GM18951 (cell line): ENCODE measurements around the gene CLIP1.

Source experiments
- POLR2A ChIP-seq: IDR thresholded peaks from 4 replicates; pipeline ENCODE4 v1.6.1; 2011; ENCODE audit warnings: mild to moderate bottlenecking; ENCODE audit not compliant: insufficient read length, insufficient read depth; ENCODE audit errors: extremely low read depth
- in situ Hi-C: fragments of 300-500 bp; cut with MboI; formaldehyde crosslinking; loops from one replicate; pipeline ENCODE4 v1.12.0; 2022; ENCODE audit warnings: low sequenced_read_pairs, mixed read lengths, inconsistent platforms; ENCODE audit not compliant: unreplicated experiment

CLIP1 gene

DNA sequence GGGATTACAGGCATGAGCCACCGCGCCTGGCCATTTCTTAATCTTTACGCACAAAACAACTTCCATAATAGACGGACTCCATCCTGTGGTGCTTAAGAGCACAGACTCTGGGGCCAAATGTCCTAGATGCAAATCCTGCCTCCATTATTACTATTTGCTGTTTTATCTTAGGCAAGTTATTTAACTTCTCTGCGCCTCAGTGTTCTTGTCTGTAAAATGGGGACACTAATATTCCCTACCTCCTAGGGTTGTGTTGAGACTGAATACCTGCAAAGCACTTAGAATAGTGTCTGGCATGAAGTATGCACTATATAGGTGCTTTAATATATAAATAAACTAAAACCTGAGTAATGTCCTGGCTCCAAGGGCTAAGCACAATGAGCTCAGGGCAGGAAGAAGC is 76.4 kb downstream of the CLIP1 start:
- TF ChIP-seq POLR2A = no peak
- in situ Hi-C loops = no loop called here

DNA sequence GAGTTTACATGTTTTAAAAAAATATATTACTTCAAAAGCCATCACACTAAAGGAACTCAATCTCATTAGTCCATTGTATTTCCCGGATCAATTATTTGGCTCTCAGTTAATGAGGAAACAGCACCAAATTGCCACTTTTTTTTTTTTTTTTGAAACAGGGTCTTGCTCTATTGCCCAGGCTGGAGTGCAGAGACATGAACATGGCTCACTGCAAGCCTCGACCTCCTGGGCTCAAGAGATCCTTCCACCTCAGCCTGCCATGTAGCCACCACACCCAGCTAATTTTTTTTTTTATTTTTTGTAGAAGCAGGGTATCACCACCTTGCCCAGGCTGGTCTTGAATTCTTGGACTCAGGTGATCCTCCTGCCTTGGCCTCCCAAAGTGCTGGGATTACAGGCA is 77.4 kb downstream of the CLIP1 start:
- in situ Hi-C loops = no loop called here
- no peak for TF ChIP-seq POLR2A

DNA sequence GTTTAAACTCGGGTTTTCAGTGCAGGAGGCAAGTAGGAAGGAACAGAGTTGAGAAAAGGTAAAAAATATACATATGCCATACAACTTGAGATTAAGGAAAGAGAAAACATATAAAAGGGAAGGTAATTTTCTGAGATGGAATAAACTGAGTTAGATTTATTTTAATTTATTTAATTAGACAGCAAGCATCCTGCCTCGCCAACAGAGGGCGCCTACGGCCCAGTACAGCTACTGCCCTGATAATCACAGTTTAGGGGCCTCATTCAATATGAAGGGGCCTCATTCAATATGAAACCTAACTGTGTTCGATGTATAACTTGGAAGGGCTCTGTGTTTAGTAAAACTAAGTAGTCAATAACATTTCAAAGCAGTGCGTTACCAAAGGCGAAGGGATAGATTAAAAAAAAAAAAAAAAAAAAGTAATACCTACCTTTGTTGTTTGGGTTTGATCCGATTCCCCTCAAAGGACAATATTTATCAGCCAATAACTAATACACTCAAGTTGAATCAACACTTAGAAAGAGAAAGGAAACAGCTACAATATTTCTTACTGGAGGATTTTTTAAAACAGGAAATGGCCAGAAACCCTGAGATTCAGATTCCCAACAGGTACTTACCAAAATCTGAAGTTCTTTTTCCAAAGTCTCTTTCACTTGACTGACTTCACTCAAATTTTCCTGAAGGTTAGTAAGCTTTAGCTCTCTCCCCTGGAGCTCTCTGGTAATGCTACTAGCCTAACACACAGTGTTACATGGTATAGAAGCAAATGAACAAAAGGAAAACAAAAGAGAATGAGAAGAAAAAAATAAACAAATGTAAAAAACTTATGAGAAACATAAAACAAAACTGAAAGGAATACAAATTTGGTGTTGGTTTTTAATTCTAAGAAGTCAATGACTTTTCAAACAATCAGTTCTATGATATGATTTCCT is 86.2 kb downstream of the CLIP1 start:
- in situ Hi-C loops = no loop called here
- no peak for TF ChIP-seq POLR2A

DNA sequence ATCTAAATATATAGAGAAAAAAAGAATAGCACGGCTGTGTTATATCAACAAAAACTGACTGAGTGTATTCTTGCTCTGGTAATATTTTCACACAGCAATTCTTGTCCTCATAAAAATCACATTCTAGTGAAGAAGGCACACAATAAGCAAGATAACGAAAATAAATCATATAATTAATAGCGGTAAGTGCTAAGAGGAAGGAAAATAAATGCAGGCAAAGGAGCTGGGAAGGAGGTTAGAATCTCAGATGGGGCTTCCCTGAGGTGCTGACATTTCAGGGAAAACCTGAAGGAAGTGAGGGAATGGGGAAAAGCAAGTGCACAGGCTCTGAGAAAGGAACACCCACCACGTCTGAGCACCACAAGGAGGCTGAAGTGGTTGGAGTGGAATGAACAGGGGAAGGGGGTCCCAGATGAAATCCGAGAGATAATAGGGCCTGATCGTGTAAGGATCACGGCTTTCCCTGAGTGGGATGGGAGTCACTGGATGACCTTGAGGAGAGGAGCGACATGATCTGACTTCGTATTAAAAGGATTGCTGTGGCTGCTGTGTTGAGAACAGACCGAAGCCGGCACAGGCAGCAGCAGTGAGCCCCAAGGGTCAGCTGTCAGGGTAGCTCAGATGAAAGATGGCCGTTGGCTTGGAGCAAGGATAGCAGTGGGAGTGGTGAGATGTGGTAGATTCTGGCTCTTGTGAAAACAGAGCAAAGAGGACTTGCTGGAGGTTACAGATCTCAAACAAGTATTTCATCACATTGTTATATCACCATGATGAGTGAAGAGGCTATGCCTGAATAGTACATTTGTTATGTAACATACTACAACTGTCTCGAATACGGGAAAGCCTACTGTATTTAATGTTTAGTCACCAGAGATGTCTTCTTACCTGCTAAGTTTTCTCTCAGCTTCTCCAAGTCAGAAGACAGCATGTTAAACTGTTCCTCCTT is 89.1 kb downstream of the CLIP1 start:
- in situ Hi-C loops = no loop called here
- no peak for TF ChIP-seq POLR2A

DNA sequence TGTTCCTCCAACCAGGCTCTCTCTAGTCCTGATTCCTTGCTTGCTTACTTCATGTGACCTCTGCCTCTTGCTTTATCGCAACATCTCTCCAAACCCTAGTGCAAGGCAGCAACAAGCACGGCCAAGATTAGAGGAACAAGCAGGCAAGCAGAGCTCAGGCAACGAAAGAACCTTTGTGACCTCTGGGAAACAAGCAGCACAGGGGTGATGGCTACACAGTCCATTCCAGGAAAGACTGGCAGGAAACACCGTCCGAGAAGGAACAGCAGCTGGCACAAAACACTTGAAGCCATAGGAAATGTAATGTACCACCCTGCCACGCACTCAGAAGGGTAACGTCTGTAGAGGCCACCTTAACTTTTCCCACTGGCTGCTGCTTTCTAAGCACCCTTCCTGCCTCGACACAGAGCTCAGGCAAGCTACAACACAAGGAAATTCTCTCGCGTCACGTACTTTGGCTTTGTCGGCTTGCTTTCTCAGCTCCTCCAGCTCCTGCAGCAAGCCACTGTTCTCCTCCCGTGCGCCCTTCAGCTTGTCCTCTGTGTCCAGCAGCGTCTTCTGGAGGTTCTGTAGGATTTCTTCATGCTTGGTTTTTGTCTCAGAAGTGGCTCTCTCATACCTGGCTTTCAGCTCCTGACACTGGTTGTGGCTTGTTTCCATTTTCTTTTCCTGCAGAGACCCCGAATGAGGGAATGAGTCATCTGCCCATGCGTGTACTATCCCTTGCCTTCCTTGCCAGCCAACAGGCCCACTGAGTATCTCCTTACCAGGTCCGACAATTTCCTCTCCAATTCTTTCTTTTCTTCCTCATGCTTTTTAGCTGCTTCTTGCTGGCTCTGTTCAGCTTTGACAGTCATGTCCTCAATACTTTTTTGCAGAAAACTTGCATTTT is 94.7 kb downstream of the CLIP1 start:
- in situ Hi-C loops = no loop called here
- TF ChIP-seq POLR2A = no peak

DNA sequence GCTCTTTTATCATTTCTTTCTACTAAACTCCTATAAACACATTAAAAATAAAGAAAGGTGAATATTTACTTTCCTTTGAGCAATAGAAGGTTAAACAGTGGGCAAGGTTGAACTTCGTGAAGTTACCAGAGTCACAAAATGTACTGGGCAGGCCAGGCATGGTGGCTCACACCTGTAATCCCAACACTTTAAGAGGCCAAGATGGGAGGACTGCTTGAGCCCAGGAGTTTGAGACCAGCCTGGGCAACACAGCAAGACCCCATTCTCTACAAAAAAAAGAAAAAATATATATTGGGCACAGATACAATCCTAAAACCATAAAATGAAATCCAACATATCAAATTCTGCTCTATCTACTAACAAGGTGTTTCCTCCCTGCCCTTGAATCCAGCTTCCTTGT is 95.5 kb downstream of the CLIP1 start:
- no peak for TF ChIP-seq POLR2A
- in situ Hi-C loops = no loop called here

DNA sequence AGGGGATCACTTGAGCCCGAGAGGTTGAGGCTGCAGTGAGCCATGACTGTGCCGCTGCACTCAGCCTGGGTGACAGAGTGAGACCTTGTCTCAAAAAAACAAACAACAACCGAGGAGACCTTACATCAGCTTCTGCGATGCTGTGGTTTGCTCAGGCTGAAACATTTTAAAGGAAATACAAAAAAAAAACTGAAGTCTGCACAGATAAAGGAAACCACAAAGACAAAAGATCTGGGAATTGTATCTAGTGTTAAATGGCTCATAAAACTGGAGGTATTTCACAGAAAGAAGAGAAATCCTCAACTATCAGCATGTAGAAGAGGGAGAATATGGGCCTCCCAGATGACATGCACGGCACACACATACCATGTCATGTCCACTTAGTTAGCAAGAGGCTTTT is 95.9 kb downstream of the CLIP1 start:
- in situ Hi-C loops = no loop called here
- TF ChIP-seq POLR2A = no peak

DNA sequence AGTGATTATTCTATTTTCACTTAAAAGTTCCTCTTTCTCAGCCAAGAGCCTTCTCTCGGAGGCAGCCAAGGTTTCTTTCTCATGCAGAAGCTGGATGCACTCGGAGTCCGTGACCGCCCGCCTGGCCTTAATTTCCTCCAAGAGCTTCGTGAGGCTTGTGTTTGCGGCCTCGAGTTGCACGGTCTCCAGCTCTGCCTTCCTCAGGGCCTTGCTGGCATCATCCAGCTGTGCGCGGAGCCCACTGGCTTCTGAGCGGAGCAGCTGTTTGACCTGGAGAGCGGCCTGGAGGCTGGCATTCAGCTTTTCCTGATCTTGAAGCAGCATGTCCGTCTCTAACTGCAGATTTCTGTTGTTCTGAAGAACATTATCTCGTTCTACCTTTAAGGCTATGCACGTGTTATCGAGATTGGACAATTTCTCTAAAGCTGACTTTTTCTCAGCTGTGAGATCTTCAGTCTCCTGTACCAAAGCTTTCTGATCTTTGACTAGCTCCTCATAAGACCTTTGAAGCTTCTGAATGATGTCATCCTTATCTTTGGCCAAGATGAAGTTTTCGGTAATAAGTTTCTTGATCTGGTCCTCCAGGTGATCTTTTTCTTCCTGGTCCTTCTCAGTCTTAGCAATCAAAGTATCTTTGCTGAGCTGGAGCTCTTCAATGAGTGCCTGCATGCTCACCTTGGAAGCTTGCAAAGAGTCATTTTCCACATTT is 99.0 kb downstream of the CLIP1 start:
- TF ChIP-seq POLR2A = no peak
- in situ Hi-C loops = no loop called here

DNA sequence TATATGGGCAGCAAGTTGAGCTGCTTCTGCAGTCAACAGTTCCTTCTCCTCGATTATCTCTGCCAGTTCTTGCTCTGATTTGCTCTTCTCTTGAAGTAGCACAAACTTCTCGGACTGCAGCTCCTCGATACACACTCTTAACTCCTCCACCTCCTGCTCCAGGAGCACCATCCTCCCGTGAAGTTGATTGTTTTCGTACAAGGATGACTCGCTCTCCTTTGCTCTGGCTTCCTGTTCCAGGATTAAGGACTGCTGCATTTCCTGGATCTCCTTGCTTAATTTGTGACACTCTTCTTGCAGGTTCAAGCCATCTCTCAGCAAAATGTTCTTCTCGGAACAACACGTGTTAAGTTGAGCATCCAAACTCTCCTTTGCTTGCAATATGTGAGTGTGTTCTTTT is 100.0 kb downstream of the CLIP1 start:
- TF ChIP-seq POLR2A = no peak
- in situ Hi-C loops = no loop called here

DNA sequence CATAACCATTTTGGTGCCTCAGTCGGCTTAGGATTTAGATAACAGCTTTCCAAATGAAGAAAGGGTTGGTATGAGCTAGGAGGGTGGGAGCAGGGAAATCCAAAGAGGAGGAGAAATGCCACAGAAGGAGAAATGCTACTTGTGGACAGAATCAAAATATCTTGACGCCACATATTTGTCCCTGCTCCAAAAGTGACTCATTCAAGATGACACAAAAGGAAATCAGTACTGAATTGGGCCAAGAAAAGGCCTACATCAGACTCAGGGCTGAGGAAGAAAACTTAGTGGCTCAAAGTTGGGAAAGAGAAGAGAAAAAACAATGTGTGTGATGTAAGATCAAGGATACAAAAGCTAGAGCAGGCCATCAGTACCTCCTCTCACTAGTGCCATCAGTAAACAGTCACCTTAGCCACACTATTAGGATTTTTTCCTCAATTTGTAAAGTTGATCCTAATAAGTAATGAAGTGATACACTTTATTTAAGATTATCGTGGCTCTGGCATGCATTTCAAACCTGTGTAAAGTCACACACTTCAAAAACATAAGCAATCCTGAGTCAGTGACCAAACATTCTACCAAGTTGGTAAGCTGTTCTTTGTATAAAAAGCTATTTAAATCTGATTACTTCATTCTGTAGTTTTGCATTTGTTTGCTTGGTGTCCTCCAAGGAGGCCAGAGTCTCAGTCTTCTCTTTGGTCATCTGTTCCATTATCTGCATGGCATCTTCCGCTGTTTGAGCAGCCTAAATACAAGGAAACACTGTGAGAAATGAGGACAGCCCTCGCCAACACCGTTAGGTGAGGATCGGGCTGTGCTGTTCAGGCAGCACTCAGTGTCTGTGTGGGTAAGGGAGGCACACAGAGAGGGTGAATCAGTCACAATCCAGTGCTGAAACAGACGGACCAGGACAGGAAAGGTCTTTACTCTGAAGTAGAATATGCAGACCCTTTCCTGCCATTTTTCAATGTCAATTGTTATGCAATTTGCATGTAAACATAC is 103.6 kb downstream of the CLIP1 start:
- TF ChIP-seq POLR2A = no peak
- in situ Hi-C loops = no loop called here

DNA sequence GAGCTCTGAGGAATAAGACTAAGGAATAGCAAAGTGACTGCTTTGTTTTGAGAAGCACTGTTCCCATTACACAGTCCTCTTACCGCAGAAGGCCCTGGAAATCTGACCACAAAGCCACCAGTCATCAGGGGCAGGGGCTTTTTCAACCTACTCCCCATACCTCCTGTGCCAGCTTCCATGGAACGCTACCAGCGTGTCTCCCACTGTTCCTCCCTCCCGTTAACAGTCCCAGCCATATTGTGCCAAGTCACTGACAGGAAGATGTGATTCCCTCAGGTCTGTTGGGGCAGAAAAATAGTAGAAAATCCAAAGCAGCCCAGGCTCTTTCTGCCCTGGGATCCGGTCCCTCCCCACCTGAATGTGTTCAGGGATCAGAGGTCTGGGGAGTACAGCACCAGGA is 109.5 kb downstream of the CLIP1 start:
- no peak for TF ChIP-seq POLR2A
- in situ Hi-C loops = no loop called here
